Measurements from ENCODE around the gene C1orf159.
"Not testable (repeated sequence)": the region's sequence is repeated elsewhere in the genome, so short reads cannot be mapped to it uniquely, and the experiment has no call there.

Gene C1orf159

GRCh38 chr1:1081311-1082238 is 34.3 kb downstream of the C1orf159 start:
- DNase-seq (ENCODE audit: low read depth), result no peak

- DNase-seq (ENCODE audit: low read depth), result no peak
Observed at GRCh38 chr1:1080951-1081310, 35.0 kb downstream of the C1orf159 start.

DNA sequence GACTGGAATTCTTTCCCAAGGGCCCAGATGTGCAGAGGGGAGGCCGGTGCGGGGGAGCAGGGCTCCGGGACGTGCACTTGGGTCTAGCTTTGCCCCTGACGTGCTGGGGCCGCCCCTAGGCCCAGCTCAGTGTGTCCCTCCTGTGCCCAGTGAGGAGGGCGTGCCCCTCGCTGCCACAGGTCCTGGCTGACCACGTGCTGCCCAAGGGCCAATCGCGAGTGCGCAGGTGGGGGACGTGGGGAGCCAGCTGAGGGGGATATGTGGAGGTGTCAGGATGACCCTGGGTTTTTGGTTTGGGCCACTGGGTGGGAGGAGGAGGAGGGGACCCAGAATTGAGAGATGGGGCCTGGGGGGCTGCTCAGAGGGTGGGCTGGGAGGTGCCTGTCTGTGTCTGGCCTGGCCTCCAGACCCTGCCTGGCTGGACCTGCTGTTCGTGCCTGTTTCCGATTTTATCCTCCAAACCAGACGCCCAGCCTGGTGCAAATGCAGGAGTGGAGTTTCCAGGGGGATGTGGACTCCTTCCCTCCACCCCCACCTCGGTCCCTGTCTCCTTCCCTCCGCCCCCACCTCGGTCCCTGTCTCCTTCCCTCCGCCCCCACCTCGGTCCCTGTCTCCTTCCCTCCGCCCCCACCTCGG is 35.6 kb downstream of the C1orf159 start:
- no peak for DNase-seq (ENCODE audit: low read depth)

- DNase-seq (ENCODE audit: low read depth), result no peak
Observed at GRCh38 chr1:1079408-1080121, 36.3 kb downstream of the C1orf159 start.

GRCh38 chr1:1077396-1077795 is 38.5 kb downstream of the C1orf159 start:
- DNase-seq (ENCODE audit: low read depth), result not testable (repeated sequence)

- DNase-seq (ENCODE audit: low read depth), result no peak
Observed at GRCh38 chr1:1075148-1075935, 40.5 kb downstream of the C1orf159 start.

DNA sequence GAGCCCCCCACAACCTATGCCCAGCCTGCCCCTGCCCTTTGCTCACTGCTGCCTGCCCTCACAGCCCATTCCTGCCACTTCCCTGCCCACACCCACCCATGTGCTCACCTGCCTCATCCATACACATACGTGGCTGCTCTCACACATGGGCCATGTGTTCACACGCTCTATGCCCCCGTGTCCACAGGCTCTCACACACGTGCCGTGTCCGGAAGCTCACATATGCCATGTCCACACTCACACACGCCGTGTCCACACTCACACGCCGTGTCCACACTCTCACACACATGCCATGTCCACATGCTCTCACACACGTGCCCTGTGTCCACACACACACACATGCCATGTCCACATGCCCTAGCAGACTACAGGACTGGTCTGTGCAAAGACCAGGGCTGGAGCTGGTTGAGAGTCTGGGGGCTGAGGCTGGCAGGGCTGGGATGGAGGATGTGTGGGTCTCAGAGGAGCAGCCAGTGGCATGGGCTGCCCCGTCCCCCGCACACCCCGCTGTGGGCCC is 41.2 kb downstream of the C1orf159 start:
- no peak for DNase-seq (ENCODE audit: low read depth)

- DNase-seq (ENCODE audit: low read depth), result no peak
Observed at GRCh38 chr1:1073743-1074587, 41.9 kb downstream of the C1orf159 start, which contains the start of gene RNF223. Gene RNF223 (minus strand): TSS chr1:1074306. CDS start chr1:1072566, 1,740 bp downstream.

DNA sequence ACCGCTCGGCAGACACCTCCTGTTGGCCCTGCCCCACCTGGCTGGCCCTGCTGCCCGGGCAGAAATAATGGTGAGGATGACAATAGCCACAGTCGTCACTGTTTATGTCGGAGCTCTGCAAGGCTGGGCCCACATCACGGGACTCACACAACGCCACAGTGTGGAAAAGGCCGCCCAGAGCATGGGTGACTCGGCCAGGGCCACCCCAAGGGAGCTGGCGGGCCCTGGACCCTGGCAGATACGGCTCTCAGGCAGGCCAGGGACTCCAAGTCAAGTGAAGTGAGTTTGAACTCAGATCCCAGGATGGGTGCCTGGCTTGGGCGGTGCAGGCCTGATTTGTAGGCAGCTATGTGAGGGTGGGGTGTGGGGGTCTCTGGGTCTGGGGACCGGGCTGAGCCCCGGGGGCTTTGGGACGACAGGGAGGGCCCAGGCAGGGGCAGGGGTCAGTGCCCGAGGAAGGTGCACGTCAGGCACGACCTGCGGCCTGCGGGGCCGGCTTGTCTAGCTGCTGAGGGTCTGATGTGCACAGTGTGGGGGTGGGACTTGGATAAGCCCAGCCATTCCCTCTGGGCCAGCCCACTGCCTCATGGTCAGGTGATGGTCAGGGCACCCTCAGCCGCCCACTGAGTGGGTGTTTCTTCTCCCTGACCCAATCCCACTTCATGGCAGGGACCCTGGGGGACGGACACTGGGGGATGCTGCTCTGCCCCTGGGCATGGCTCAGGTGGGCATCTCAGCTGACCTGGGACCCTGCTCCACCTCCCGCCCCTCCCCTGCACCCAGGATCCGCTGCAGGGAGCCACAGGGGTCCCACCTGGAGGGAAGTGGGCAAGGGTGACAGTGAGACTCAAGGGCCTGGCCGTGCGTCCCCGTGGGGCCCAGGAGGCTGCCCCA is 42.8 kb downstream of the C1orf159 start:
- no peak for DNase-seq (ENCODE audit: low read depth)

- no peak for DNase-seq (ENCODE audit: low read depth)
Observed at GRCh38 chr1:1072299-1072848, 43.5 kb downstream of the C1orf159 start.

GRCh38 chr1:1071486-1072298 is 44.2 kb downstream of the C1orf159 start:
- DNase-seq (ENCODE audit: low read depth), result no peak

GRCh38 chr1:1069711-1070676 is 45.9 kb downstream of the C1orf159 start:
- DNase-seq (ENCODE audit: low read depth), result no peak

GRCh38 chr1:1069056-1069710 is 46.7 kb downstream of the C1orf159 start:
- DNase-seq (ENCODE audit: low read depth), result peak; percentile 82

GRCh38 chr1:1068517-1069055 is 47.3 kb downstream of the C1orf159 start:
- no peak for DNase-seq (ENCODE audit: low read depth)

- DNase-seq (ENCODE audit: low read depth), result no peak
Observed at GRCh38 chr1:1067860-1068516, 47.9 kb downstream of the C1orf159 start.

Data from activated T-cell treated with anti-CD3 and anti-CD28 coated beads for 24 hours (primary cell).